ENCODE measurements around the gene AMPD1. TPM values are rescaled to one million over a fixed set of nuclear protein-coding genes. Genes with fewer than 3 reads are reported as not detected.

The AMPD1 gene
- total and polyA plus RNA-seq, 8 donors: 0.47 TPM; not detected in 7

- H3K36me3 ChIP-seq: no peaks in the 10 kb centered on the region
- ATAC-seq (no peak), DNase-seq (no peak), FAIRE-seq (no peak)
- WGBS, 2 donors: 65 to 68% methylated on average over 3 of the region's 3 CpGs
- H3K27ac ChIP-seq: no peak overlapping the region
- H3K4me3 ChIP-seq: no peak overlapping the region
- H3K9me3 ChIP-seq: no peaks in the 10 kb centered on the region
- intact Hi-C loops (cut with DNase I): no loop called here
- no peaks in the 10 kb centered on the region for H3K27me3 ChIP-seq
- TF ChIP-seq CTCF (IDR thresholded peaks at IDR 0.05): no peak
- no peaks in the 10 kb centered on the region for H3K4me1 ChIP-seq
Observed at GRCh38 chr1:114638910-114639309, 56.4 kb downstream of the AMPD1 start.

- H3K36me3 ChIP-seq: no peaks in the 10 kb centered on the region
- DNase-seq (no peak), FAIRE-seq (no peak), ATAC-seq (no peak)
- no peaks in the 10 kb centered on the region for H3K9me3 ChIP-seq
- TF ChIP-seq CTCF (IDR thresholded peaks at IDR 0.05): no peak
- intact Hi-C loops (cut with DNase I): no loop called here
- no peaks in the 10 kb centered on the region for H3K4me1 ChIP-seq
- H3K4me3 ChIP-seq: no peak overlapping the region
- H3K27ac ChIP-seq: no peak overlapping the region
- no peaks in the 10 kb centered on the region for H3K27me3 ChIP-seq
Observed at GRCh38 chr1:114632427-114632826, 62.9 kb downstream of the AMPD1 start.

GRCh38 chr1:114627107-114627506 is 68.2 kb downstream of the AMPD1 start:
- no peaks in the 10 kb centered on the region for H3K27me3 ChIP-seq
- intact Hi-C loops (cut with DNase I): no loop called here
- DNase-seq (no peak), FAIRE-seq (no peak), ATAC-seq (no peak)
- no peak overlapping the region for H3K27ac ChIP-seq
- H3K36me3 ChIP-seq: peaks cover 0 to 3% (median 0%) of the 10 kb centered on the region in 3 donors
- WGBS, 2 donors: 34 to 53% methylated on average over 2 of the region's 2 CpGs
- TF ChIP-seq CTCF (IDR thresholded peaks at IDR 0.05): no peak
- H3K4me1 ChIP-seq: no peaks in the 10 kb centered on the region
- no peaks in the 10 kb centered on the region for H3K9me3 ChIP-seq
- no peak overlapping the region for H3K4me3 ChIP-seq

- Histone ChIP-seq H3K36me3 (peaks cover 0 to 11% (median 0%) of the 10 kb centered on the region in 3 donors), H3K4me1 (no peaks in the 10 kb centered on the region), H3K9me3 (no peaks in the 10 kb centered on the region), H3K27ac (no peak overlapping the region), H3K4me3 (no peak overlapping the region), H3K27me3 (no peaks in the 10 kb centered on the region)
- DNase-seq: no peak
- TF ChIP-seq CTCF (IDR thresholded peaks at IDR 0.05): no peak
- 90 to 91% methylated on average over 5 of the region's 5 CpGs for WGBS, 2 donors
- ATAC-seq: no peak
- intact Hi-C loops (cut with DNase I): no loop called here
- no peak for FAIRE-seq
Observed at GRCh38 chr1:114623364-114623763, 72.0 kb downstream of the AMPD1 start.

Other genes with a start within 250 kb of the AMPD1 start
- gene TRIM33, start 184.3 kb downstream of the AMPD1 start, total RNA-seq: 10 to 100 TPM; 12.0 to 19.1 (median 15.6) TPM
- gene TRIM33, start 184.3 kb downstream of the AMPD1 start, polyA plus RNA-seq: 10 to 100 TPM in 1 of 2 donors, 1 to 10 TPM in 1; 8.6 to 19.1 TPM
- 10 to 100 TPM; 11.7 to 17.5 (median 13.3) TPM for gene BCAS2, start 113.9 kb downstream of the AMPD1 start, total RNA-seq
- 10 to 100 TPM in 1 of 2 donors, 1 to 10 TPM in 1; 9.6 to 24.4 TPM for gene BCAS2, start 113.9 kb downstream of the AMPD1 start, polyA plus RNA-seq
- 1 to 10 TPM; 1.0 to 2.5 (median 2.0) TPM for gene DENND2C, start 25.5 kb downstream of the AMPD1 start, total RNA-seq
- 1 to 10 TPM; 1.2 to 2.6 TPM for gene DENND2C, start 25.5 kb downstream of the AMPD1 start, polyA plus RNA-seq
- 10 to 100 TPM in 4 of 6 donors, 1 to 10 TPM in 2; 6.5 to 18.4 (median 10.8) TPM for gene NRAS, start 21.2 kb upstream of the AMPD1 start, total RNA-seq
- 1 to 10 TPM; 5.4 to 8.5 TPM for gene NRAS, start 21.2 kb upstream of the AMPD1 start, polyA plus RNA-seq
- 100 to 1,000 TPM; 268 to 346 (median 320) TPM for gene CSDE1, start 62.4 kb upstream of the AMPD1 start, total RNA-seq
- 100 to 1,000 TPM in 1 of 2 donors, 10 to 100 TPM in 1; 61.4 to 114 TPM for gene CSDE1, start 62.4 kb upstream of the AMPD1 start, polyA plus RNA-seq
- 10 to 100 TPM; 11.7 to 23.5 (median 18.8) TPM for gene SIKE1, start 85.1 kb upstream of the AMPD1 start, total RNA-seq
- gene SIKE1, start 85.1 kb upstream of the AMPD1 start, polyA plus RNA-seq: 1 to 10 TPM; 8.6 to 10.0 TPM
- not detected for gene SYCP1, start 159.3 kb upstream of the AMPD1 start, total RNA-seq
- not detected for gene SYCP1, start 159.3 kb upstream of the AMPD1 start, polyA plus RNA-seq